ENCODE measurements around the gene ENO3.

The ENO3 gene

GRCh38 chr17:4938069-4938491, 12.8 kb upstream of the ENO3 start:
- DNase-seq: no peak

- no peak for DNase-seq
Observed at GRCh38 chr17:4938688-4939545, 12.0 kb upstream of the ENO3 start.

GRCh38 chr17:4939546-4939795, 11.4 kb upstream of the ENO3 start:
- no peak for DNase-seq

- peak; percentile 96 for DNase-seq
Observed at GRCh38 chr17:4939796-4940554, 10.9 kb upstream of the ENO3 start, which contains the start of the genes RNF167 and SLC25A11. Gene RNF167 (plus strand): TSS chr17:4940268. CDS start chr17:4940910, 642 bp downstream. Gene SLC25A11 (minus strand): TSS chr17:4940046. CDS start chr17:4939910, 136 bp downstream.

- DNase-seq: peak in 1 of 2 experiments; percentile 59
Observed at GRCh38 chr17:4940555-4941318, 10.2 kb upstream of the ENO3 start.

GRCh38 chr17:4941319-4941610, 9.7 kb upstream of the ENO3 start:
- DNase-seq: no peak

GRCh38 chr17:4942760-4943508, 8.0 kb upstream of the ENO3 start:
- DNase-seq: no peak

- peak; percentile 58 to 67 for DNase-seq
Observed at GRCh38 chr17:4944163-4944553, 6.8 kb upstream of the ENO3 start.

GRCh38 chr17:4944554-4945175, 6.3 kb upstream of the ENO3 start:
- DNase-seq: no peak

- DNase-seq: peak; percentile 16 to 37
Observed at GRCh38 chr17:4945176-4945943, 5.6 kb upstream of the ENO3 start.

GRCh38 chr17:4945944-4946280, 5.0 kb upstream of the ENO3 start:
- DNase-seq: no peak

- DNase-seq: no peak
Observed at GRCh38 chr17:4946312-4946976, 4.5 kb upstream of the ENO3 start.

- peak; percentile 12 to 23 for DNase-seq
Observed at GRCh38 chr17:4947010-4947410, 3.9 kb upstream of the ENO3 start.

GRCh38 chr17:4947411-4948165, 3.3 kb upstream of the ENO3 start:
- peak in 1 of 2 experiments; percentile 23 for DNase-seq

- peak; percentile 75 to 76 for DNase-seq
Observed at GRCh38 chr17:4948166-4948930, 2.6 kb upstream of the ENO3 start, which contains the start of gene PFN1. Gene PFN1 (minus strand): TSS chr17:4948530. CDS start chr17:4948394, 136 bp downstream.

GRCh38 chr17:4948931-4949320, 2.0 kb upstream of the ENO3 start:
- DNase-seq: peak; percentile 53 to 54

- DNase-seq: peak; percentile 23 to 31
Observed at GRCh38 chr17:4949321-4950074, 1.4 kb upstream of the ENO3 start.

- DNase-seq: peak in 1 of 2 experiments; percentile 10
Observed at GRCh38 chr17:4950075-4950745, 709 bp upstream of the ENO3 start.
